Endothelial cell of umbilical vein (primary cell): ENCODE data around the gene RPE. TPM values are rescaled to one million over a fixed set of nuclear protein-coding genes. Genes with fewer than 3 reads are reported as not detected.

Experiments used
- BruUV-seq: library from RNA; stranded (reverse); fragments of 400-500 nt; replicated peaks from 2 replicates; lab custom pipeline; 2021; lab: Mats Ljungman, UMichigan
- CTCF ChIA-PET: fragments of 300-600, 350-600 bp; sonication (Branson Sonifier 250); formaldehyde crosslinking; loops from one replicate; lab custom pipeline; 2021; ENCODE audit warnings: antibody characterized with exemption, inconsistent platforms; lab: Charles Lee
- POLR2A ChIA-PET: fragments of 300-600, 350-600 bp; sonication (Branson Sonifier 250); formaldehyde crosslinking; loops from one replicate; lab custom pipeline; 2021; ENCODE audit warnings: antibody characterized with exemption, inconsistent platforms; lab: Charles Lee
- DNase-seq: peaks from one replicate; pipeline ENCODE4 v3.0.0-alpha.2; 2011; ENCODE audit warnings: low read depth, low spot score
- FAIRE-seq: peaks from 2 replicates; lab custom pipeline; 2011; peaks lifted over from hg19 to GRCh38; lab: Jason Lieb, UNC
- H2AFZ ChIP-seq: 2 replicates; pipeline ENCODE4 v1.6.0; 2012; ENCODE audit warnings: low read depth, low read length, control low read depth, inconsistent platforms
- H3K27ac ChIP-seq: 2 replicates; pipeline ENCODE4 v1.5.1; 2011; ENCODE audit warnings: low read depth, mild to moderate bottlenecking, control low read depth, low read length, moderate library complexity; ENCODE audit not compliant: insufficient read depth
- H3K27me3 ChIP-seq, 2 experiments: 2 replicates each; pipeline versions ENCODE4 v1.6.0 to v1.6.1; 2011; ENCODE audit warnings: low read length in 2 of 2, mixed read lengths in 1 of 2; ENCODE audit not compliant: control insufficient read depth in 2 of 2, insufficient read depth in 2 of 2
- H3K36me3 ChIP-seq, 2 experiments: 2 replicates in 1 of 2; 3 replicates in 1 of 2; pipeline ENCODE4 v1.5.1; 2011; ENCODE audit warnings: low read length in 2 of 2, mild to moderate bottlenecking in 1 of 2, moderate library complexity in 1 of 2; ENCODE audit not compliant: control insufficient read depth in 2 of 2, insufficient read depth in 2 of 2; ENCODE audit errors: extremely low read depth in 1 of 2
- H3K4me1 ChIP-seq: 3 replicates; pipeline ENCODE4 v1.5.1; 2011; ENCODE audit warnings: mild to moderate bottlenecking, low read length; ENCODE audit not compliant: control insufficient read depth, insufficient read depth; ENCODE audit errors: extremely low read depth
- H3K4me2 ChIP-seq: 2 replicates; pipeline ENCODE4 v1.6.1; 2011; ENCODE audit warnings: low read length, control low read depth, mixed read lengths; ENCODE audit not compliant: insufficient read depth
- H3K4me3 ChIP-seq, 3 experiments: fragments of 200-600 bp in 1 of 3; sonication (generic), shearing (Covaris generic) in 1 of 3; replicated peaks in 1 of 3; 2 replicates each; pipeline ENCODE4 v1.5.1; 2011 to 2016; ENCODE audit warnings: control low read depth in 3 of 3, low read length in 3 of 3, mild to moderate bottlenecking in 2 of 3, inconsistent platforms in 1 of 3, low read depth in 1 of 3, moderate library complexity in 1 of 3; ENCODE audit not compliant: insufficient read depth in 1 of 3
- H3K79me2 ChIP-seq: 2 replicates; pipeline ENCODE4 v1.6.0; 2012; ENCODE audit warnings: low read length, inconsistent platforms; ENCODE audit not compliant: control insufficient read depth, insufficient read depth
- H3K9ac ChIP-seq: replicated peaks from 2 replicates; pipeline ENCODE3; 2011; ENCODE audit warnings: low read length, control low read depth; ENCODE audit not compliant: insufficient read depth; ENCODE audit errors: extremely low read depth
- H3K9me1 ChIP-seq: replicated peaks from 3 replicates; pipeline ENCODE4 v1.6.0; 2011; ENCODE audit warnings: mild to moderate bottlenecking, low read length; ENCODE audit not compliant: control insufficient read depth, insufficient read depth; ENCODE audit errors: extremely low read depth
- H3K9me3 ChIP-seq: replicated peaks from 2 replicates; pipeline ENCODE4 v1.5.1; 2012; ENCODE audit warnings: low read length, inconsistent platforms; ENCODE audit not compliant: control insufficient read depth, insufficient read depth
- H4K20me1 ChIP-seq: replicated peaks from 2 replicates; pipeline ENCODE3; 2011; ENCODE audit warnings: mild to moderate bottlenecking, low read length; ENCODE audit not compliant: control insufficient read depth, insufficient read depth; ENCODE audit errors: extremely low read depth
- CTCF ChIP-seq, 2 donors: IDR thresholded peaks; 1 replicate in 1 of 2; 2 replicates in 1 of 2; pipeline ENCODE4 v1.5.1; 2011; ENCODE audit warnings: low read length in 2 of 2, mild to moderate bottlenecking in 2 of 2, moderate library complexity in 2 of 2, control low read depth in 1 of 2, inconsistent platforms in 1 of 2, low read depth in 1 of 2; ENCODE audit not compliant: insufficient read depth in 1 of 2; ENCODE audit errors: extremely low read depth in 1 of 2
- EZH2 ChIP-seq: IDR thresholded peaks from 2 replicates; pipeline ENCODE4 v1.6.1; 2012; ENCODE audit warnings: borderline replicate concordance, low read depth, mild to moderate bottlenecking, moderate library complexity, low read length, inconsistent platforms; ENCODE audit not compliant: severe bottlenecking
- FOS ChIP-seq: IDR thresholded peaks from 2 replicates; pipeline ENCODE4 v1.6.1; 2011; ENCODE audit warnings: mild to moderate bottlenecking, low read length, moderate library complexity, borderline replicate concordance; ENCODE audit not compliant: insufficient read depth
- GATA2 ChIP-seq: IDR thresholded peaks from 2 replicates; pipeline ENCODE4 v1.7.0; 2011; ENCODE audit warnings: low read depth, mild to moderate bottlenecking, moderate library complexity, mixed read lengths, low read length; ENCODE audit not compliant: insufficient read length, insufficient read depth
- JUN ChIP-seq: IDR thresholded peaks from 2 replicates; pipeline ENCODE4 v1.6.1; 2011; ENCODE audit warnings: borderline replicate concordance, low read depth; ENCODE audit not compliant: insufficient read length, insufficient read depth
- MYC ChIP-seq: IDR thresholded peaks from one replicate; pipeline ENCODE4 v1.6.1; 2011; ENCODE audit warnings: mild to moderate bottlenecking, low read depth, low read length
- POLR2A ChIP-seq: IDR thresholded peaks from 2 replicates; pipeline ENCODE4 v1.6.1; 2012; ENCODE audit warnings: low read depth, mild to moderate bottlenecking, control low read depth, low read length
- POLR2AphosphoS5 ChIP-seq: IDR thresholded peaks from 2 replicates; pipeline ENCODE4 v1.6.1; 2012; ENCODE audit warnings: low read depth, mild to moderate bottlenecking, control low read depth, low read length, moderate library complexity; ENCODE audit not compliant: insufficient read depth
- dilution Hi-C: fragments of 300-500 bp; cut with MboI; formaldehyde crosslinking; loops from one replicate; pipeline ENCODE4 v1.15.0; 2019; ENCODE audit warnings: low sequenced_read_pairs; ENCODE audit not compliant: extremely low pct_ligation_motif_present
- intact Hi-C: fragments of 100-400 bp; cut with micrococcal nuclease; formaldehyde crosslinking; loops from one replicate; pipeline ENCODE4 v1.10.0; 2022
- polyA plus RNA-seq, 4 experiments: library from polyadenylated mRNA; depleted of rRNA in 3 of 4; stranded (reverse) in 3 of 4; unstranded in 1 of 4; fragments of >200 nt; gene quantifications; 2 replicates each; pipeline versions ENCODE4 v1.2.1 to v1.2.3, GENCODE V29; 2011 to 2012; ENCODE audit warnings: missing spikeins in 1 of 4
- total RNA-seq: library from RNA; stranded (reverse); gene quantifications from 2 replicates; pipeline ENCODE4 v1.2.3, GENCODE V29; 2021
- TF ChIP-seq, protein P1 (sequence below): IDR thresholded peaks from 2 replicates; pipeline ENCODE4 v1.6.1; 2011; ENCODE audit not compliant: insufficient read depth, insufficient read length

Gene RPE
- total and polyA plus RNA-seq, 2 donors (not counting 3 experiments of a cell fraction or from before 2014, with no cell fraction given), result 60.7 to 97.4 TPM

- H3K9ac ChIP-seq, result no peak overlapping the region
- H3K27ac ChIP-seq, result no peak overlapping the region
- CTCF ChIA-PET, result interaction anchor here (0.7 to 10.4 kb wide), 14 partner anchors 10 to 1058 kb away, joined by 3 to 169 read pairs (median 6); no protein-coding TSS in a partner anchor
- H3K4me2 ChIP-seq, result no peak overlapping the region
- DNase-seq (peak; percentile 60), FAIRE-seq (no peak)
- H4K20me1 ChIP-seq, result no peaks in the 10 kb centered on the region
- dilution Hi-C loops (no loop called here), intact Hi-C loops (loop anchor here (1.0 to 2.0 kb wide), 4 partner anchors 95 to 423 kb away; no protein-coding TSS in a partner anchor)
- H3K4me1 ChIP-seq, result no peaks in the 10 kb centered on the region
- H3K9me3 ChIP-seq, result no peaks in the 10 kb centered on the region
- no peak overlapping the region for H2AFZ ChIP-seq
- TF ChIP-seq CTCF (IDR thresholded peaks at IDR 0.05; ENCODE audit: extremely low read depth in 1 of 2, insufficient read depth in 1 of 2, low read depth in 1 of 2, low read length in 2 of 2), result peak in 1 of 2 donors; percentile 9
- no peak for TF ChIP-seq MYC
- no peak overlapping the region for H3K4me3 ChIP-seq
- H3K9me1 ChIP-seq, result no peaks in the 10 kb centered on the region
- no TSS peak for BruUV-seq
- POLR2A ChIA-PET, result no interaction called here
- no peaks in the 10 kb centered on the region for H3K36me3 ChIP-seq
- H3K79me2 ChIP-seq, result no peaks in the 10 kb centered on the region
- peaks cover 2 to 6% of the 10 kb centered on the region in 2 experiments for H3K27me3 ChIP-seq
Observed at GRCh38 chr2:209977386-209978239, 24.8 kb upstream of the RPE start.

DNA sequence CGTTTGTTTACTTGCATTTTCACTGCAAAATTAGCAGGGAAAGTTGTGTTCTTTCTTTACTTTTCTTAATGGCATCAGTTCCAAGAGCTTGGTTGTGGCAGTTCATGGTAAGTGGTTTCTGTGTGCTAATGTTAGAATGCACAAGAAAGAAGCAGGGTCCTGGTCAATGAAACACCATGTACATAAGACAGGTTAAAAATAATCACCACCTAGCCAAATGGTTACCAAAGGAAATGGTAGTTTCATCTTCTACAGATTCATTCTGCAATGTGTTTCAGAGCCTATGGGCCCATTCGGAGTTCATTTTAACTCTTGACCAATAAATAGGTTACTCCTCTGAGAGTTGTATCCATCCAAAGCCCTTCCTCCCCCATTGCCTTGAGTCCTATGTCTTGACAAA lies 18.1 kb upstream of the RPE start:
- H3K4me1 ChIP-seq, result no peaks in the 10 kb centered on the region
- dilution Hi-C loops (no loop called here), intact Hi-C loops (no loop called here)
- ChIA-PET CTCF (interaction anchor here (1.1 to 2.2 kb wide), 2 partner anchors 8 to 214 kb away, joined by 3 to 13 read pairs; no protein-coding TSS in a partner anchor), POLR2A (no interaction called here)
- peaks cover 5 to 9% of the 10 kb centered on the region in 2 experiments for H3K27me3 ChIP-seq
- no peak for TF ChIP-seq POLR2A
- no peak for TF ChIP-seq GATA2
- TF ChIP-seq, protein P1, sequence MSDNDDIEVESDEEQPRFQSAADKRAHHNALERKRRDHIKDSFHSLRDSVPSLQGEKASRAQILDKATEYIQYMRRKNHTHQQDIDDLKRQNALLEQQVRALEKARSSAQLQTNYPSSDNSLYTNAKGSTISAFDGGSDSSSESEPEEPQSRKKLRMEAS, result no peak
- TF ChIP-seq EZH2, result no peak
- no peak for TF ChIP-seq MYC
- no peak for TF ChIP-seq FOS
- no peak for TF ChIP-seq POLR2AphosphoS5
- TF ChIP-seq CTCF (IDR thresholded peaks at IDR 0.05; ENCODE audit: extremely low read depth in 1 of 2, insufficient read depth in 1 of 2, low read depth in 1 of 2, low read length in 2 of 2), result no peak
- TF ChIP-seq JUN, result no peak
- H2AFZ ChIP-seq, result no peak overlapping the region
- no peak overlapping the region for H3K4me3 ChIP-seq
- no peaks in the 10 kb centered on the region for H3K9me1 ChIP-seq
- H3K36me3 ChIP-seq, result no peaks in the 10 kb centered on the region
- BruUV-seq, result no TSS peak
- DNase-seq, result no peak
- no peaks in the 10 kb centered on the region for H3K9me3 ChIP-seq
- no peak for FAIRE-seq
- H3K4me2 ChIP-seq, result no peak overlapping the region
- no peaks in the 10 kb centered on the region for H3K79me2 ChIP-seq
- no peaks in the 10 kb centered on the region for H4K20me1 ChIP-seq
- no peak overlapping the region for H3K9ac ChIP-seq
- no peak overlapping the region for H3K27ac ChIP-seq
